GM12874 (cell line): ENCODE measurements around the gene CHRM2.

Source experiments
- TF ChIP-seq, protein P1 (sequence below): IDR thresholded peaks from 2 replicates; pipeline ENCODE4 v1.5.1; 2011; ENCODE audit warnings: low read depth, mild to moderate bottlenecking, control low read depth, low read length, moderate library complexity; ENCODE audit not compliant: insufficient read depth

CHRM2 gene

DNA sequence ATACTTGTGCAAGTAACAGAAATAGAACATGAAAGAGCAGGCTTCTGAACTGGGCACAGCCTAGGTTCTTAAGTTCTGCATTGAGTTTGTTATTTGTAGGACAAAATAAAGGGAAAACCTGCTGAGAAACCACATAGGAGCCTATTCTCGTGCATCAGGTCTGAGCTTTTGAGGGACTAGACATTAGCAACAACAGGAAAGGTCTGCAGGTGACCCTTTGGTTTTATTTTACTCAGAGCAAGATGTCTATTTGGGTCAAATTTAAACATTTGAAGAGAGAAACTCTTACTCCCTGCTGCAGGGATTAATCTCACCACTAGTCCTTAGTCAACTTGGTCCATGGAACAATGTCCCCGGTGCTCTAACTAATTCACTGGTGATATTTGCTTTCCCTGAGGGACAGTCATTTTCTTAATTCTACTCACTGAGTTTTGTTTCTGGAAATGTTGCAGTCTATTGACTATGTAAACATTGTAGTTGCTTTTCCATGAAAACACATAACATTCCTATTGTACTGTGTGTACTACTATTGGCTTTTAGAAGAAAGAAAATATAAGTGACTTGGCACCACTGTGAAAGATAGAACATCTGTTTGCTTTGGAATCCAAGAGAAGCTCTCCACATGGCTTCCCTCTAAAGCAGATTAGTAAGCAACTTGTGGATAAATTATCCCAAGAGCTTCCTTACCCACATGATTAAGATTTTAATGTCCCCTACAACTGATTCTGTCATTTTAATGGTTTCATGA lies 108.2 kb downstream of the CHRM2 start:
- TF ChIP-seq, protein P1, sequence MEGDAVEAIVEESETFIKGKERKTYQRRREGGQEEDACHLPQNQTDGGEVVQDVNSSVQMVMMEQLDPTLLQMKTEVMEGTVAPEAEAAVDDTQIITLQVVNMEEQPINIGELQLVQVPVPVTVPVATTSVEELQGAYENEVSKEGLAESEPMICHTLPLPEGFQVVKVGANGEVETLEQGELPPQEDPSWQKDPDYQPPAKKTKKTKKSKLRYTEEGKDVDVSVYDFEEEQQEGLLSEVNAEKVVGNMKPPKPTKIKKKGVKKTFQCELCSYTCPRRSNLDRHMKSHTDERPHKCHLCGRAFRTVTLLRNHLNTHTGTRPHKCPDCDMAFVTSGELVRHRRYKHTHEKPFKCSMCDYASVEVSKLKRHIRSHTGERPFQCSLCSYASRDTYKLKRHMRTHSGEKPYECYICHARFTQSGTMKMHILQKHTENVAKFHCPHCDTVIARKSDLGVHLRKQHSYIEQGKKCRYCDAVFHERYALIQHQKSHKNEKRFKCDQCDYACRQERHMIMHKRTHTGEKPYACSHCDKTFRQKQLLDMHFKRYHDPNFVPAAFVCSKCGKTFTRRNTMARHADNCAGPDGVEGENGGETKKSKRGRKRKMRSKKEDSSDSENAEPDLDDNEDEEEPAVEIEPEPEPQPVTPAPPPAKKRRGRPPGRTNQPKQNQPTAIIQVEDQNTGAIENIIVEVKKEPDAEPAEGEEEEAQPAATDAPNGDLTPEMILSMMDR, result no peak

DNA sequence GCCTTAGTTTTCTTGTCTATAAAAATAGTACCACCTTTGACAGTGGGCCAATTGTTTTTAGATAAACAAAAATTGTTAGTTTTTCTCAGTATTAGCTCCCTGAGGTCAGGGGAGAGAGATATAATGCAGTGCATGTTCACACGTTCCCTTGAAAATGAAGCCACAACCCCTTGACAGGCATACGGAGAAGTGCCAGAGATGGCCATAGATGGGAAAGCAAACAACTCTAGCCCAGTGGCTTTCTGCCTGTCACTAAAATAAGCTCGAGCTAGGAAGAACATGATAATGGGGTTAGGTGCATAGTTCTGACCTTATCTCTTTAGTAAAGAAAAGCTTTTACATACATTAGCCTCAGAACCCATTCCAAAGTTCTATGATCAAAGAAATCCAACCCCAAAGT lies 124.9 kb downstream of the CHRM2 start:
- TF ChIP-seq, protein P1, result no peak

DNA sequence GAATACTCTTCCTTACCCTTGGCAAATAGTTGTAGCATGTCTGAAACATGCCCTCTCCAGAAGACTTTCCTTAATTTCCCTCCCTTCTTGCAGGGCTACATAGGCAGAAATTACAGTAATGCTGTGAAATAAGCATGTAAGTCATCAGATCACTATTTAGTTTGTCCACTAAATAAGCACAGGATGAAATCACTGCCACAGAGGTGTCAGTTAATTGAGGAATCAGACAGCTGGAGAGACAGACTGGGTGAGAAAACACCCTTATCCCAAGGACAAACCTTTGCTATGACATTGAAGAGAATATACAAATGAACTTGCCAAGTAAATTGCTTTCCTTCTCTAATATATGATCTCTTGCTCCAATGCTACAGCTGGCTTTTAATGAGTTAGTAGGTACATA lies 129.3 kb downstream of the CHRM2 start:
- TF ChIP-seq, protein P1, result no peak

DNA sequence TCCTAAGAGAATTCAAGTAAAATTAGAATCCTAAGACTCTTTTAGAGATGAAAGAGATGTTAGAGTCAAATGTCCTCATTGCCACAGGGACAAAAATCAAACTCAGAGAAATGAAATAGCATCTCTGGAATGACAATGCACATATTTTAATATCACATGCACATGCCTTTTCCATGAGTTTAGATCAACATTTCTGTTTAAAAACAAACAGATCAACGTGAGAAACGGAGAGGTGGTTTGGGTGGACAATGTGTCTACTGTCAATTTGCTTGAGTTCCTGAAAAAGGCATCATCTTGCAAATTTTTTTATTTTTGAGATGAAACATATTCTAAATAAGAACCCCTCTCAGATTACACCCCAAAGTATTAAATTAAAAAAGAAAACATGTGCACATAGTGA lies 130.0 kb downstream of the CHRM2 start:
- TF ChIP-seq, protein P1, result no peak

DNA sequence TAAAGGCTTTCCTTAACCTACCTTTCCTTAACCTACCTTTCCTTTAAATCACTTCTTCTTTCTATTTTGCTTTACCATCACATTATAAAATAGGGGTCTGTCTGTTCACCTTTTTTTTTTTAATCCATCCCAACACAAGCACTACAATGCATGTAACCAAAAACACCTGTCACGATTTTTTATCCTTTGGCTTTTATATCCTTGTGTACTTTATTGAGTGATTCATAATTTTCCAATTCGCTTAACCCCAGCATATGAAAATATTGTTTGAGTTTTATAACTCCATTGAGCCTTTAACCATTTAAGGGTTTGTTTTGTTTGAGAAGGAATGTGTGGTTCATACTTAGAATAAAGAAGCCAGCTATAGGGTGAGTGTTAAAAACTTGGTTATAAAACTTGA lies 132.2 kb downstream of the CHRM2 start:
- TF ChIP-seq, protein P1, result no peak

DNA sequence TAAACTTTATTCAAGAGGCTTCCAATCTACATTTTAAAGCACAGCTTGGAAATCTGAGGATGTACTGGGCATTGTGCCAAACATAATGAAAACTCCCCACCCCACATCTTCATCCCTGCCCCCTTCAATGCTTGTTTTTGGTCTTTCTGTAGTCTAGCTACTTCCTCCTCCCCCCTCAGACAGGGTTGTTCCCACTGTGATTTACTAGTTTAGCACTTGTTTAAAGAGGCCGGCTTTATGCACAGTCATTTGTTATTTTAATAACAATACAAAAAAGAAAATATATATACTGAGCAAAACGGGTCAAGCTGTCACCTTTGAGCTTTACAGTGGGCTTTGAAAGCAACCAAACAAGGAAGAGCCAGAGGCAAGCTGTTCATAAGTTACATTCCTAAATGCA lies 132.6 kb downstream of the CHRM2 start:
- TF ChIP-seq, protein P1, result no peak

DNA sequence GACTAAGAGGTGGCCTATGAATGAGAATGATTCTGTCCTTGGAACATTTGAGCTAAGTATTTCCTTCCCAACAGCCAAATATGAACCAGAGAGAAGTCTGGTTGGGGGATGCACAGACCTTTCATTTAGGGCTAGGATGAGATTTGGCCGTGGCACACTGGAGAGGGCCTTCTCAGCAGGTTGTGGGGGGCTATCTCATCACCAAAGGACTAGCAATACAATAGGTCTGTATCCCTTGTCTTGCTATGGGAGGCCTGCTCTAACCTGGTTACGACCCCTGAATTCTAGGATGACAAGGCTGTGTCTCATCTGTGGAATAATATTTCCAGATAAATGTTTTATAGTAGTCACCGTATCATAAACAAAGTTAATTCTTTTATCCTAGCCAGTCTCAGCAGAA lies 133.0 kb downstream of the CHRM2 start:
- TF ChIP-seq, protein P1, result no peak
